GM18511 (cell line): ENCODE measurements around the gene CELSR1.

Experiments used
- ATAC-seq: cut with Tn5 transposase; IDR thresholded peaks from one replicate; pipeline ENCODE4 v1.9.1; 2021; ENCODE audit warnings: mild to moderate bottlenecking, moderate library complexity; ENCODE audit not compliant: unreplicated experiment

Gene CELSR1

GRCh38 chr22:46537225-46537945, at the start of gene CELSR1:
Gene CELSR1, minus strand, starts transcription at chr22:46537620. Its CDS starts 450 bp downstream, at chr22:46537170.
- no peak for ATAC-seq

- peak; percentile 70 for ATAC-seq
Measured at GRCh38 chr22:46587061-46587460, 49.6 kb upstream of the CELSR1 start.

GRCh38 chr22:46586531-46587011, 49.2 kb upstream of the CELSR1 start:
- no peak for ATAC-seq

DNA sequence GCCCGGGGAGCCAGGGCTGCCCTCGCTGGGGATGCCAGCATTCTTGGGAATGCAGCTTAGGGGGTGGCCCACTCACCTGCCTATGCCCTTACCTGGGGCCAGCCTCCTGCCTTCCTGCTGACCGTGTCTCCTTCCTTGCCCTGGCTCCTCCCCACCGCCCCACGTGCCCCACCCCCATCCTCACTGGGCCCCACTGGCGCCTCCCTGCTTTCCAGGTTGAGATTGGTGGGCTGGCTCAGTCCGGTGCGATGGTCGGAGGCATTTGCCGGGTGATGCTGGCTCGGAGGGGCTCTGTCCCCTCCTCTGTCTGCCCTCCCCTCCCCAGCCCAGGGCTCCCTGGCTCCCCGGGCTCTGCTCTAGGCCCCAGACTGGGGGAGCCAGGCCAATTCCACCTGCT, 48.7 kb upstream of the CELSR1 start:
- no peak for ATAC-seq

DNA sequence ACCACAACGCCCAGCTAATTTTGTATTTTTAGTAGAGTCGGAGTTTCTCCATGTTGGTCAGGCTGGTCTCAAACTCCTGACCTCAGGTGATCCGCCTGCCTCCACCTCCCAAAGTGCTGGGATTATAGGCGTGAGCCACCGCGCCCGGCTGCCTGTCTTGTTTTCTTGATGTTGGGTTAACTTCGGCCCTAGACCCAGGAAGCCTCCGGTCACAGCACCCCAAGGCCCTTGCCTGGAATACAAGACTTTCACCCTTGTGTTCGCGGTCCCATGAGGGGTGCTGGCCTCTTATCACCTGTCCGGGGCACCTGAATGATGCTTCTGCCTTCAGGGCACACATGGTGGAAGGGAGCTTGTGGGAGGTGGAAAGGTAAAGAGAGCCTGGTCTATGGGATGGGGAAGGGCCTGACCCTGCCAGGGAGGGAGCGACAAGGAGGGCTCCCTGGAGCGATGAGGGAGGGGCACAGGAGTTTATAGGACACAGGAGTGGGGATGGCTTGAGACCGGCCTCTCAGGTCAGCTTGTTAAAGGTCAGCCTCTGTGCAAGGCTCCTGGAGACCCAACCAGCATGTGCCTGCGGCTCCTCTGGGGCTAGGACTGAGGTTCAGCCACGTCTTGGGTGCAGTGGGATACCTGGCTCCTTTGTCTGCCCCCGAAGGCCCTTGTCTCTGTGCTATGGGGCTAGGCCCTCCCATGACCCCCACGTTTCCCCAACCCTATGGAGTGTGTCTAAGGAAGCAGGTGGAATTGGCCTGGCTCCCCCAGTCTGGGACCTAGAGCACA, 48.1 kb upstream of the CELSR1 start:
- no peak for ATAC-seq

- ATAC-seq: no peak
Measured at GRCh38 chr22:46584081-46584921, 46.9 kb upstream of the CELSR1 start.

GRCh38 chr22:46583571-46583970, 46.2 kb upstream of the CELSR1 start:
- no peak for ATAC-seq

DNA sequence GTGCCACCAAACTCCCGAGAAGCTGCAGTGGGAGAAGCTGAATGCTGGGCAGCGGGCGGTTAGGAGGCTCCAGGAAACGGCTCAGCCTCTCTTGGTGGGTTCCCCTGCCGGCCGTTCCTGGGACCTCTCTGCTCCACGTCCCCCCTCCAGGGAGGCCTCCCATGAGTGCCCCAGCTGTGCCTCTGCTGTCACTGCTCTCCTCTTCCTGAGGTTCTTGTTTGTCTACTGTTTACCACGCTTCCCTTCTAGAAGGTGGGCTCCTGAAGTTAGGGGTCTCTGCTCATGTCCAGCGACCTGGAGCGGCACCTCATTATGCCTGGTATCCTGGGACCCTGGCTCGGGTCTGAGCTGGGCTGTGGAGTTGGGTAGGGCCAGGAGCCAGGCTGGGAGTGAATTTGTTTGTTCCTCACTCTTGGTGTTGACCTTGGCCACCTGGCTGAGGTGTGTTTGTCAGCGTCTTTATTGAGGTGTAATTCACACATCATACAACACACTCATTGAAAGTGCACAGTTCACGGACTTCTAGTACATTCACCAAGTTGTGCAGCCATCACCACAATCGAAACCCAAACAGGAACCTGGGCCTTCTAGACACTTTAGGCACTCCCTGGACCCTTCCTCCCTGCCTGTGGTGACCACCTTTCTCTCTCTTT, 45.0 kb upstream of the CELSR1 start:
- ATAC-seq: no peak

DNA sequence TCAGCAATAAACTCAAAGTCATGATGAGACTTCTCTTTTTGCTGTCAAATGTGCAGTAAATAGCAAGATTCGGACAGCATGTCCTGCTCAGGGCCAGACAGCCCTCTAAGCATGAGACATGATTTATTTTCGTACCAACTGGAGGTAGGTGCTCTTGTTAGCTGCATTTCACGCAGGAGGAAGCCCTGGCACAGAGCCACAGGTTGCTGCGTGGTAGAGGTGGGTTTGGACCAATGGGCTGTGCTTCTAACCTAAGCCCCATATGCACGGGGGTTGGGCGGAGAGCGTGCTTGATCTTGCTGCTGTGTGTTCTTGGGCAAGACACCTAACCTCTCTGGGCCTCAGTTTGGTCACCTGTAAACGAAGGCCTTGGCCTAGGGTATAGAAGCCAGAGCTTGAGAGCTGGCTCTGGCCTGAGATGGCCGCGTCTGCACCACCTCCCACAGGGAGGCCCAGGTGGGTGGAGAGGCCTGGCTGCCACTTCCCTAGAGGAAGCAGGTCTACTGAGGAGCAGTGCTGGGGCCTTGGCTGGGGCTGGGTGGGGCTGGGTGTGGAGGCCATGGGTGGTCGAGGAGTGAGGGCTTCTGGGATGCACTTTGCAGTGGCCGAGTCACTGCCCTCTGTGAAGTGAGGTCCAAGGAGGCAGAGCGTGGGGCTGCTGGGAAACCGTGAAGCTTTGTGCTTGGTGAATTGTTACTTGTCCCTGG, 44.3 kb upstream of the CELSR1 start:
- ATAC-seq: no peak

GRCh38 chr22:46580940-46581537, 43.6 kb upstream of the CELSR1 start:
- no peak for ATAC-seq

DNA sequence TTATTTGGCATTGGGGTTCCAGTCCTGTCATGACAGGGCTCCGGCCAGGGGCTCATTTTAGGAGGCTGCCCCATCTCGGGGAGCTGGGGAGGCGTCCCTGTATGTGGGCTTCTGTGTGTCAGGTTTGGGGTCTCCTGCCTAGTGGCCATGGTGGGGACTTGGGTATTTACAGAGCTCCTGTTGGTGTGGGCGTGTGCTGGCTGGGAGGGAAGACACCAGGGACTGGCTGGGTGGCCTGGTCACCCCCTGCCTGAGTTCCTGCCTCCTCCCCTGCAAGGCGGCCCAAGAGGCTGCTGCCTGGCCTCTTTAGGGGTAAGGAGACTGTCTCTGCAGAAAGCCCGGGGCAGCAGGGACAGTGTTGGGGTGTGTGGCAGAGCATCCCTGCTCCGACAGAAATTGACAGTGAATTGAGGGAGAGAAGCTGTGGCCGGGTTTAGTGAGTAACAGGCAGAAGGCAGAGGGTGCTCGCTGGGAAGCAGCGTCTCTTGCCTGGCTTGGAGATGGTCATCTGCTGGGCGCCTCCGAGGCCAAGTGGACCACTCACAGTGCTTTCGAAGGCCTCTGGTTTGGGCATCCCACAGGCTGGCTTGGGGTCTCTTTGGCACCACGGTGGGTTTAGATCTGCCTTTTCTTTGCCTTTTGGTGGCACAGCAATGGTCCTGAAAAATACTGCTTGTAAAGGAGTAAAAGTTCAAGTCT, 42.5 kb upstream of the CELSR1 start:
- no peak for ATAC-seq

DNA sequence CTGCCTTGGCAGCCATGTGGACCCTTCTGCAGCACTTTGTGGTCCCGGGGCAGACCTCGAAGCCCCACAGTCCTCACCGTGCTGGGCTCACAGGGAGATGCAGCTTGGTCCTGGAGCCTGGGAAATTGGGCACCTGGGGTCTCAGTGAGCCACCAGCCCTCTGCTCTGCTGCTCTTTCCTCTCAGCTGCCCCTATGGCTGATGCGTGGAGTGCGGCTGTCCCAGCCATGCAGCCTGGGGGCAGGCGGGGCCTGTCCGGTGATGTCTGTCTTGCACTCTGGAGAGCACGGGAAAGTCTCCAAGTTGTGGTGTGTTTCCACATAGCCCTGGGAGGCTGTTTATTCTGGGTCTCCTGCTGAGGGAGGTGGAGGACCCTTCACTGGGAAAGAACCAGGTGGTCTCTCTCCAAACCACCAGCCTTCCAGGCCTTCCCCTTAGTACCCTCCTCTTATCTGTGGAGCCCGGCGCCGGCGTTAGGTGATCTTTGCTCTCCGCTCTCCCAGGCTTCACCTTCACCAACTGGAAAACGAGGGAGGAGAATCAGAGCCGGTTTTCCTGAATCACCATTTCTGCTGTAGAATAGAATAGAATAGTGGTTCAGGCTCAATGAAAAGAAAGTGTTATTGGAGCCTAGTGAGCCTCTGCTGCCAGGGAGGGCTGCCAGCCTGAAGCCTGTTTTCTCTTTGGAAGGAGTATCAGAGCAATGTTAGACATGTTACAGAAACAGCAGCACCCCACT, 41.6 kb upstream of the CELSR1 start:
- ATAC-seq: no peak

GRCh38 chr22:46578251-46578823, 40.9 kb upstream of the CELSR1 start:
- no peak for ATAC-seq

- no peak for ATAC-seq
Measured at GRCh38 chr22:46577368-46578249, 40.2 kb upstream of the CELSR1 start.

- peak; percentile 65 for ATAC-seq
Measured at GRCh38 chr22:46576556-46577367, 39.3 kb upstream of the CELSR1 start.

DNA sequence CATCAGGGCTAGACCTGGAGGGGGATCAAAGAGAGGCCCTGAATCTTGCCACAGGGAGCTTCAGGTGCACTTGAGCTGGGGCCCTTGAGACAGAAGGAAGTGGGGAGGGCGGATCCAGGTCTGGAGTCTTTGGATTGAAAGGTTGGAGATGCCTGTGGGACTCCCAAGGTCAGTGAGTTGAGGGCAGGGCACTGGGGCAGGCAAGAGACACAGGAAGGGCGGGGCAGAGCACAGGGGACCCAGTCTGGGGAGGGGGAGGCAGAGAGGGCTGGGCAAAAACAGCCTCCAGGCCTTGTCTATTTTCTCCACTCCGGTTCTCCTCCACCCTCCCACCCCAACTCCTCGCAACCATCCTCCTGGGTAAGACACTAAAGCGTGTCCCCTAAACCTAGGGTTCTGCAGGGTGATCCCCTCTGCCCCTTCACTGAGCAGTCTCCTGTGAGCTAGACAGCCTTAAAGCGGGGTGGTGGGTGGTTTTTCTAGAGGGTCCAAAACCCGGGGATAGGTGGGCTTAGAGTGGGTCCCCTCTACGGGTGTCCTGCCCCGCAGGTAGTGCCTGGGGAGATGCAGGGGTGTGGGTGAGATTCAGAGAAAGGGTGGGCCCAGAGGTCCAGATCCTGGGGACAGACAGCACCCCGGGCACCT, 38.6 kb upstream of the CELSR1 start:
- no peak for ATAC-seq
